ENCODE data around the gene ABCF1. TPM values are rescaled to one million over a fixed set of nuclear protein-coding genes. Genes with fewer than 3 reads are reported as not detected.
"Not testable (repeated sequence)": the region's sequence is repeated elsewhere in the genome, so short reads cannot be mapped to it uniquely, and the experiment has no call there.

The ABCF1 gene
- total RNA-seq, 1 donor from 2014 or later = 37.8 TPM

DNA sequence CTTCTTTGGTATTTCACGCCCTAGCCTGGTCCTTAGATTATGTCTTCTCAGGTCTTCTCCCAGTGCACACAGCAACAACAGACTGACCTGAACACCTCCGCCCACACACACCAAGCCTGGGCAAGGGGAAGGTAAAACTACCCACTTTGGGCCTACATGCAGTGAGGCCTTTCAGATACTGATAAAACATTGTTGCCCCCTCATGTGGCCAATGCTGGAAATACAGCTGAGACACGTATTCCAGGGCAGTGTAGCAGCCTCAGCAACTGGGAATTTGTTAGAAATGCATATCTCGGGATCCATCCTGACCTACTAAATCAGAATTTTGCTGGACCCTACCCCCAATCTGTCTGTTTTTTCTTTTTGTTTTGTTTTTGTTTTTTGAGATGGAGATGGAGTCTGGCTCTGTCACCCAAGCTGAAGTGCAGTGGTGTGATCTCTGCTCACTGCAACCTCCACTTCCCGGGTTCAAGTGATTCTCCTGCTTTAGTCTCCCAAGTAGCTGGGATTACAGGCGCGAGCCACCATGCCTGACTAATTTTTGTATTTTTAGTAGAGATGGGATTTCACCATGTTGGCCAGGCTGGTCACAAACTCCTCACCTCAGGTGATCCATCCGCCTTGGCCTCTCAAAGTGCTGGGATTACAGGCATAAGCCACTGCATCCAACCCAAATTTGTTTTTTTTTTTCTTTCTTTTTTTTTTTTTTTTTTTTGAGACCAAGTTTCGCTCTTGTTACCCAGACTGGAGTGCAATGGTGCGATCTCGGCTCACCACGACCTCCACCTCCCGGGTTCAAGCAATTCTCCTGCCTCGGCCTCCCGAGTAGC lies 26.3 kb downstream of the ABCF1 start:
- ATAC-seq (peak; percentile 67), DNase-seq (peak; percentile 67)
- intact Hi-C loops (cut with micrococcal nuclease) = not testable (repeated sequence)

DNA sequence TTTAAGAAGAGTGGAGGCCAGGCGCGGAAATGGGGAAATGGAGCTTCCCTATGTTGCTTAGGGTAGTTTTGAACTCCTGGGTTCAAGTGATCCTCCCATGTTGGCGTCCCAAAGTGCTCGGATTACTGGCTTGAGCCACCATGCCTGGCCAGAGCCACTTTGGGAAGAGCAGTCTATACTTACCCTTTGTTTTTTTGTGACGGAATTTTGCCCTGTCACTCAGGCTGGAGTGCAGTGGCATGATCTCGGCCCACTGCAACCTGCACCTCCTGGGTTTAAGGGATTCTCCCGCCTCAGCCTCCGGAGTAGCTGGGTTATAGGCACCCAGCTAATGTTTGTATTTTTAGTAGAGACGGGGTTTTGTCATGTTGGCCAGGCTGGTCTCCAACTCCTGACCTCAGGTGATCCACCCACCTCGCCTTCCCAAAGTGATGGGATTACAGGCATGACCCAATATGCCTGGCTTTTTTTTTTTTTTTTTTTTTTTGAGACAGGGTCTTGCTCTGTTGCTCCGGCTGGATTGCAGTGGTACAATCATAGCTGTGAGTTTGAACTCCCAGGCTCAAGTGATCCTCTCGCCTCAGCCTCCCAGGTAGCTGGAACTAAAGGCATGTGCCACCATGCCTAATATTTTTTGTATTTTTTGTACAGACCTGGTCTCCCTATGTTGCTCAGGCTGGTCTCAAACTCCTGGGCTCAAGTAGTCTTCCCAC lies 27.8 kb downstream of the ABCF1 start:
- DNase-seq (no peak), ATAC-seq (no peak)
- intact Hi-C loops (cut with micrococcal nuclease) = no loop called here

DNA sequence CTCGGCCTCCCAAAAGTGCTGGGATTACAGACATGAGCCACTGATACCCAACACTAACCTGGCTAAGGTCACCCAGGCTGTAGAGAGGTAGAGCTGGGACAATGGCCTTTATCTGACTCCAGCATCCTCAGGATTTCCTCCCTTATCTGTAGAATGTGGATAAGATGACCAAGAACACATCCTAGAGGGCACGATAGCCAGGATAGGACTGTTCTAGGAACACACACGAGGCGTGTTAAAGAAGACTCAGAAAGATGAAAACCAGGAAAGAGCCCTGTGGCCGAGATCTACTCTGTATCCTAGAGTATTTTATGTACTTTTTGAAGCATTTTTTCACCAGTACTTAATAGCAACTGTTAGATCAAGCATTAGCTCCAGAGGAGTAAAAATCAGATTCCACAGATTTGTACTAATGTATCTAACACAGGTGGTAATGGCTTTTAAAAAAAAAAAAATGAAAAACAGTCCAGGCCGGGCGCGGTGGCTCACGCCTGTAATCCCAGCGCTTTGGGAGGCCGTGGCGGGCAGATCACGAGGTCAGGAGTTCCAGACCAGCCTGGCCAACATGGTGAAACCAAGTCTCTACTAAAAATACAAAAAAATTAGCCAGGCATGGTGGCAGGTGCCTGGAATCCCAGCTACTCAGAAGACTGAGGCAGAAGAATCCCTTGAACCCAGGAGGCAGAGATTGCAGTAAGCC lies 28.5 kb downstream of the ABCF1 start:
- ATAC-seq (no peak), DNase-seq (no peak)
- intact Hi-C loops (cut with micrococcal nuclease) = no loop called here

GRCh38 chr6:30600451-30600961 lies 29.3 kb downstream of the ABCF1 start:
- peak; percentile 63 for DNase-seq
- intact Hi-C loops (cut with micrococcal nuclease) = no loop called here

GRCh38 chr6:30601436-30601814 lies 30.2 kb downstream of the ABCF1 start:
- ATAC-seq = peak; percentile 5
- intact Hi-C loops (cut with micrococcal nuclease) = no loop called here
- DNase-seq = no peak

More at GRCh38 chr6:30600451-30600961, 29.3 kb downstream of the ABCF1 start:
- ATAC-seq = peak; percentile 35

- intact Hi-C loops (cut with micrococcal nuclease) = no loop called here
- DNase-seq (no peak), ATAC-seq (peak; percentile 5)
Observed at GRCh38 chr6:30601815-30602641, 30.8 kb downstream of the ABCF1 start.

GRCh38 chr6:30603961-30604360 lies 32.7 kb downstream of the ABCF1 start:
- DNase-seq (no peak), ATAC-seq (no peak)
- intact Hi-C loops (cut with micrococcal nuclease) = no loop called here

GRCh38 chr6:30610065-30610464 lies 38.8 kb downstream of the ABCF1 start:
- ATAC-seq (no peak), DNase-seq (no peak)
- intact Hi-C loops (cut with micrococcal nuclease) = no loop called here

- intact Hi-C loops (cut with micrococcal nuclease) = no loop called here
- ATAC-seq (no peak), DNase-seq (no peak)
Observed at GRCh38 chr6:30611150-30611855, 40.1 kb downstream of the ABCF1 start.

DNA sequence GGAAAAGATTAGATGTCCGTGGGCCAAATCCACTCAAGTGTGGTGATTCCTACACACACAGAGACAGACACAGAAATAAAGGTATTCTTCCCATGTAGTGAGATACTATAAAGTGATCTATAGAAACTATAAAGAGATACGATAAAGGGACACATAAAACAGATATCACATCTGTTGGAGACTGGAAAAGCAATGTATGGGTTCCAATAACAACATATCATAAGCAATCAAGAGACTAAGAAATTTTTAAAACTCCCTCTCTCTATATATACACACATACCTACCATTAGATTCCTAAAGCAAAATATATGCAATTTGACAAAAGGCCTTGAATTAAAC lies 40.6 kb downstream of the ABCF1 start:
- ATAC-seq = no peak

DNA sequence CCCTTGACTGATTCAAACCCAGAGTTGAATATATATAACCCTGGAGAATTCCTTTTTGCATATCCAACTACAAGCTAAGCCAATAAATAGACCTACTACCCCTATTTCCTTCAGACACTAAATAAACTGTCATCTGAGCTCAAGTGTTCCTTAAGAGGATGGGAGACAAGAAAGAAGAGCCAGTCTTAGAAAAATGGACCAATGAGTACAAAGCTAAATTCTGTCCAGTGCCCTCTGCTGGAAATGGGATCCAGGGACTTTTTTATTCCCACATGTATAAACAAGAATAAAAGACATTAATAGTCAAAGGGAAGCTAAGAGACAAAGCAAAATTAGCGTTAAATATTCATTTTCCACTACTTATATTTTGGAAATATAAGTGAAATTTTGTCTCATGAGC lies 41.0 kb downstream of the ABCF1 start:
- DNase-seq = no peak
- ATAC-seq = no peak
- intact Hi-C loops (cut with micrococcal nuclease) = no loop called here

More for the DNA sequence above, 40.6 kb downstream of the ABCF1 start:
- intact Hi-C loops (cut with micrococcal nuclease) = no loop called here
- no peak for DNase-seq

GRCh38 chr6:30612687-30613248 lies 41.5 kb downstream of the ABCF1 start:
- ATAC-seq (no peak), DNase-seq (no peak)
- intact Hi-C loops (cut with micrococcal nuclease) = no loop called here

- intact Hi-C loops (cut with micrococcal nuclease) = no loop called here
- ATAC-seq (no peak), DNase-seq (no peak)
Observed at GRCh38 chr6:30613251-30614043, 42.2 kb downstream of the ABCF1 start.

DNA sequence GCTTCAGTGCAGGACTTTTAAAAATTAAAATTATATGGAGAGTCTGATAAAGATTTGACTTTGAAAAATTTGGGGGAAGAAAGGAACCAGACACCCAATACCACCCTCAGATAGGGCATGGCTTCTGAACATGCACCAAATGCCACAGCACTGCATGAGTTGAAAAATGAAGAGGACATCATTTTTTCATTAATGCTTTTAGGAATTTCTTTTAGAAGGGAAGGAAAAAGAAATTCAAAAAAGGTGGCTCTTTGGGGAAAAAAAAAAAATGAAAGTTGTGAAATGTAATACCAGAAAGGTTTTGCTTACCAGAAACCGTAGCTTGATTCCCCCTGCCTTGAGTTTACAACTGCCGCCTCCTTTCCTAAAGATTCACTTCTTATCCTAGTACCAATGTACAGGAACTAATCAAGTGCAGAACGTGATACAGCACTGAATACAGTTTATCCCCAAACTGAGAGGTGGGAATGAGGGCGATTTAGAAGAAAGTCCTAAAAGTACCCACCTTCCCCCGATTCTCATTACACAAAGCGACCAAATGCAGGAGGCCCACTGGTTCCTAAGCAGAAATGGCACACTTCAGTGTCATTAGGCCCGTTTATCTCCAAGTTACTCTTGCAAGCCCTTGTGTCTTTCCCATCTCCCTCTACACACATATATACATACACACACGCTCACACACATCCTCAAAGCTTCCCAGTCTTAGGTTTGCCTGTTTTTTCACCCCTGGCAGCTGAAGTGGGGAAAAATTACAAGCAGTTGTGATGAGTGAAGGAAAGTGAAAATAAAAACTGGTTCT lies 43.0 kb downstream of the ABCF1 start:
- no peak for ATAC-seq
- intact Hi-C loops (cut with micrococcal nuclease) = no loop called here
- DNase-seq = no peak

DNA sequence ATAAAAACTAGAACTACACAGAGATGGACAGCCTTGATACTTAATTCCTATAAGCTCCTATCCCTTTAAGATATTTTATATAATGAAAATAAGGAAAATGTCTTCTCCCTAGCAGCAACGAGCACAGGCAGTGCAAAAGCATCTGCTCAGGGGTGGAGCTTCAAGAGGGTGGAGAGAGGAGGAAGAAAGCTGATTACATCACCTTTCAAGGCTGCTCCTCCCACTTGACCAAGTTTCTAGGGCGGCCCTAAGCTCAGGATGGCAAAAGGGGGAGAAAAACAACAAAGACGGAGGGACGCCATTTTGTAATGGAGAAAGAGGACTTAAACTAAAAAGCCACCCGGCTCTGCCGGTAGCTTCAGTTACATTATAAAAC lies 43.6 kb downstream of the ABCF1 start:
- DNase-seq = peak; percentile 70
- intact Hi-C loops (cut with micrococcal nuclease) = no loop called here
- peak; percentile 74 for ATAC-seq

DNA sequence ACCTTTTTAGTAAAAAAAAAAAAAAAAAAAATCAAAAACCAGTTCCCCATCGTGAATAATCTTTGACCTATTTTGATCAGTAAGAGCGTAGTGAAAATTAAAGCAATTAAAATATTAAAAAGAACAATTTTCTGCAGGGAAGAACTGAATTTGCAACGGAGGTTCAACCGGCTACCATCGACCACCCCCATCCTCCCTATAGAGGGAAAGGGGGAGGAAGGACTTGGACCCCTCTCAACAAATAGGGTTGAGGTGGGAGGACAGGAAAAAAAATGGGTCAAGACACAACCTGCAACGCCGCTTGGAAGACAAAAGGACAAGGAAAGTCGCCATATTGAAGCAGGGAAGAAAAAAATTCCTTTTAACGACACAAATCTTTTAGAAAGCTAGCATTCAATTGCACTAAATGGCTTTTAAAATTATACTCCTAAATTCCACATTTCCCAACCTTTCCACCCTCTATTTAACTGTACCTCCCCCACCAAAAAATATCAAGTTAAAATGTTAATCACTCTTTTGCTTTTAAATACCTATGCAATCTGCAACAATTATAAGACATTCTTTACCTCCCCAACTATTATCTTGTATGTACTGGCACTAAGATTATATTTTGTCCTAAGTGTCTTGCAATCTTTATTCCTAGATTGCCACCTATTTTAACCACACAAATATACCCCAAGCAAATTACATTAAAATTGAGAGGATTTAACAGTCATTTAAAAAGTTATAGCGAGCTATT lies 44.1 kb downstream of the ABCF1 start:
- DNase-seq (no peak), ATAC-seq (peak; percentile 9)
- intact Hi-C loops (cut with micrococcal nuclease) = no loop called here

Data from left ventricle myocardium superior (tissue), 1 donor.